Osteoblast (primary cell): Measurements from ENCODE around the gene FMO3. TPM values are rescaled to one million over a fixed set of nuclear protein-coding genes. Genes with fewer than 3 reads are reported as not detected.

ENCODE experiments used
- DNase-seq: peaks from one replicate; pipeline ENCODE4 v3.0.0; 2011; ENCODE audit warnings: low spot score, mixed read lengths; ENCODE audit not compliant: insufficient read length; ENCODE audit errors: missing footprints
- H2AFZ ChIP-seq: 2 replicates; pipeline ENCODE4 v1.6.0; 2011; ENCODE audit warnings: mild to moderate bottlenecking, low read length
- H3K27ac ChIP-seq: 2 replicates; pipeline ENCODE4 v1.5.1; 2011; ENCODE audit warnings: mild to moderate bottlenecking, low read depth, low read length, moderate library complexity
- H3K27me3 ChIP-seq: 2 replicates; pipeline ENCODE4 v1.6.0; 2012; ENCODE audit warnings: mild to moderate bottlenecking, control low read depth, inconsistent platforms, low read length, moderate library complexity; ENCODE audit not compliant: insufficient read depth
- H3K36me3 ChIP-seq: 2 replicates; pipeline ENCODE4 v1.5.1; 2011; ENCODE audit warnings: mild to moderate bottlenecking, low read length, control low read depth, moderate library complexity; ENCODE audit not compliant: insufficient read depth
- H3K4me1 ChIP-seq: 2 replicates; pipeline ENCODE4 v1.5.1; 2011; ENCODE audit warnings: mild to moderate bottlenecking, low read length, control low read depth, moderate library complexity; ENCODE audit not compliant: insufficient read depth
- H3K4me2 ChIP-seq: 2 replicates; pipeline ENCODE4 v1.6.0; 2011; ENCODE audit warnings: mild to moderate bottlenecking, low read length; ENCODE audit not compliant: insufficient read depth
- H3K4me3 ChIP-seq: fragments of 200-600 bp; sonication (generic); 3 replicates; pipeline ENCODE4 v1.5.1; 2012; ENCODE audit warnings: mild to moderate bottlenecking, low read length, inconsistent platforms; ENCODE audit not compliant: insufficient read depth
- H3K79me2 ChIP-seq: 2 replicates; pipeline ENCODE4 v1.6.0; 2012; ENCODE audit warnings: mild to moderate bottlenecking, low read length, control low read depth, inconsistent platforms; ENCODE audit not compliant: insufficient read depth
- H3K9me3 ChIP-seq: 2 replicates; pipeline ENCODE4 v1.5.1; 2011; ENCODE audit warnings: low read depth, low read length, control low read depth
- H4K20me1 ChIP-seq: 2 replicates; pipeline ENCODE4 v1.6.0; 2012; ENCODE audit warnings: mild to moderate bottlenecking, low read length, control low read depth; ENCODE audit not compliant: insufficient read depth
- total RNA-seq: library from RNA; depleted of rRNA; stranded (reverse); fragments of >200 nt; gene quantifications from 2 replicates; pipeline ENCODE4 v1.2.3, GENCODE V29; 2012
- TF ChIP-seq, protein P1 (sequence below): IDR thresholded peaks from 2 replicates; pipeline ENCODE4 v1.5.1; 2011; ENCODE audit warnings: mild to moderate bottlenecking, low read depth, low read length, moderate library complexity; ENCODE audit errors: extremely low read depth

The FMO3 gene
- total RNA-seq, 1 donor: 44.5 TPM

DNA sequence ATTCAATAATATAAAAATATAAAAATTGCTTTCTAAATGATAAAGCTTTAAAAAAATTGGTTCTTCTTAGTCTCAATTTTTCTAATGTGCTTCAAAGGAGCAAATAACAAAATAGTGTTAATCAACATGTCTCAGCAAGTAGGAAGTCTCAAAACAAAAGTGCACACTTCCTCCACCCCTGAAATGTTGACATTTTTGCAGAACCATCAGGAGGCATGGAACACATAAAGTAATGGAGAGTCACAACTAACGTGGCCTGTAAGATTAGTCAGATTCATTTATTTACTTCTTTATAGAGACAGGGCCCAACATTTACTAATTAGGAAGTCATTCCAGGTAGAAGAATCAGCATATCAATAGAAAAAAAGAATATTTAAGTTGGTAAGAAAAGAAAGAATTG, 59.5 kb downstream of the FMO3 start:
- Histone ChIP-seq H3K4me2 (no peak overlapping the region), H3K27me3 (no peaks in the 10 kb centered on the region), H2AFZ (no peak overlapping the region), H3K27ac (no peak overlapping the region), H3K9me3 (no peaks in the 10 kb centered on the region), H4K20me1 (no peaks in the 10 kb centered on the region), H3K4me3 (no peak overlapping the region), H3K36me3 (no peaks in the 10 kb centered on the region), H3K79me2 (no peaks in the 10 kb centered on the region), H3K4me1 (no peaks in the 10 kb centered on the region)
- TF ChIP-seq, protein P1, sequence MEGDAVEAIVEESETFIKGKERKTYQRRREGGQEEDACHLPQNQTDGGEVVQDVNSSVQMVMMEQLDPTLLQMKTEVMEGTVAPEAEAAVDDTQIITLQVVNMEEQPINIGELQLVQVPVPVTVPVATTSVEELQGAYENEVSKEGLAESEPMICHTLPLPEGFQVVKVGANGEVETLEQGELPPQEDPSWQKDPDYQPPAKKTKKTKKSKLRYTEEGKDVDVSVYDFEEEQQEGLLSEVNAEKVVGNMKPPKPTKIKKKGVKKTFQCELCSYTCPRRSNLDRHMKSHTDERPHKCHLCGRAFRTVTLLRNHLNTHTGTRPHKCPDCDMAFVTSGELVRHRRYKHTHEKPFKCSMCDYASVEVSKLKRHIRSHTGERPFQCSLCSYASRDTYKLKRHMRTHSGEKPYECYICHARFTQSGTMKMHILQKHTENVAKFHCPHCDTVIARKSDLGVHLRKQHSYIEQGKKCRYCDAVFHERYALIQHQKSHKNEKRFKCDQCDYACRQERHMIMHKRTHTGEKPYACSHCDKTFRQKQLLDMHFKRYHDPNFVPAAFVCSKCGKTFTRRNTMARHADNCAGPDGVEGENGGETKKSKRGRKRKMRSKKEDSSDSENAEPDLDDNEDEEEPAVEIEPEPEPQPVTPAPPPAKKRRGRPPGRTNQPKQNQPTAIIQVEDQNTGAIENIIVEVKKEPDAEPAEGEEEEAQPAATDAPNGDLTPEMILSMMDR: no peak
- no peak for DNase-seq

DNA sequence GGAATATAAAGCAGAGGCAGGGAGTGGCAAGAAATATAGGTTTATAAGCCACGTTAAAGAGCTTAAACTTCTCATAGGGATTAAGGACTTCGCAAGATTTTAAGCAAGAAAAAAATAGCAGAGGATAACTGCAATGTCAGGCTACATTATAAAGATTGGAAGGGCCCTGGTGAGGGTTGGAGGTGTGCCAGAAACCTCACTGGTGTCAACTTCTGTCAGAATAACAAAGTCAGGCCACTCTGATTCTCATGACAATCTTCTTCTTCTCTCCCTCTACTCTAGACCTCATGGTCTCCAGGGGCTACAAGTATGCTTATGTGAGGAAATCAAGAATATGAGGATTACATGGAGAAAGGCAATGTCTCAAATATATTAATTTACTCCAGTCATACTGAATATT, 61.8 kb downstream of the FMO3 start:
- H3K36me3 ChIP-seq: no peaks in the 10 kb centered on the region
- no peak overlapping the region for H3K4me3 ChIP-seq
- no peaks in the 10 kb centered on the region for H3K4me1 ChIP-seq
- no peak for DNase-seq
- H3K79me2 ChIP-seq: no peaks in the 10 kb centered on the region
- H3K27ac ChIP-seq: no peak overlapping the region
- TF ChIP-seq, protein P1: no peak
- H3K27me3 ChIP-seq: no peaks in the 10 kb centered on the region
- no peak overlapping the region for H2AFZ ChIP-seq
- H3K4me2 ChIP-seq: no peak overlapping the region
- no peaks in the 10 kb centered on the region for H3K9me3 ChIP-seq
- no peaks in the 10 kb centered on the region for H4K20me1 ChIP-seq

DNA sequence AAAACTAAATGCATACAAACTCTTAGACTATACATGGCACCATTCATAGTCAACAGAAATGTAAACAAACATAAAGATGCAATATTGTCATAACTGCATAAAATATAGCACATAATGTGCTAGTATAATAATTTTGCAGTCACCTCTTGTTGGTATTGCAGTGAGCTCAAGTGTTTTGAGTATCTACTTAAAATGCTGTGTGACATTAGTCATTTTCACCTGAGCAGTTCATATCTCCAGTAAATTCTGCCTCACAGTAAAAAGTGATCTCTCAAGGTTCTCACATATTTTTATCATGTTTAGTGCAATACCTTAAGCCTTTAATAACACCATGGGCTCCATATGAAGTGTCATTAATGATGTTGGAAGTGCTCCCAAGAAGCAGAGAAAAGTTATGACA, 64.8 kb downstream of the FMO3 start:
- DNase-seq: no peak
- Histone ChIP-seq H2AFZ (no peak overlapping the region), H4K20me1 (no peaks in the 10 kb centered on the region), H3K9me3 (no peaks in the 10 kb centered on the region), H3K27me3 (no peaks in the 10 kb centered on the region), H3K79me2 (no peaks in the 10 kb centered on the region), H3K27ac (no peak overlapping the region), H3K4me3 (no peak overlapping the region), H3K4me1 (no peaks in the 10 kb centered on the region), H3K36me3 (no peaks in the 10 kb centered on the region), H3K4me2 (no peak overlapping the region)
- TF ChIP-seq, protein P1: no peak

DNA sequence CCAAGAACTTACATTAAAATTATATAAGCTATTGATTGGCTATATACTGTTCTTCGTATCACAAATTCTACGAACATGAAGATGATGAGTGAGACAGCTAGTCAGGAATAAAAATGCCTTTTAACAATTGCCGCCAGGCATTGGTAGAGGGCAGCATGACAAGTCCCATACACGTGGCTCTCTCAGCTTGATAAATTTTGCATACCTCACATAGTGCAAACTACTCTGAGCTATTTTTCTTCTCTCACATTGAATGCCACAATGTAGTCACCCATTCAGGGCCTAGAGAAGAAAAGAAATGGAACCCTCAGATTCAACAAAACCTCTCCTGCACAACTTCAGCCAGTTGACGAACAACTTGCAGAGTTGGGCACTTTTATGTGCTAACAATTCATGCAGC, 67.4 kb downstream of the FMO3 start:
- Histone ChIP-seq H2AFZ (no peak overlapping the region), H3K4me1 (no peaks in the 10 kb centered on the region), H3K27me3 (no peaks in the 10 kb centered on the region), H3K79me2 (no peaks in the 10 kb centered on the region), H3K36me3 (no peaks in the 10 kb centered on the region), H3K4me2 (no peak overlapping the region), H3K9me3 (no peaks in the 10 kb centered on the region), H4K20me1 (no peaks in the 10 kb centered on the region), H3K27ac (no peak overlapping the region), H3K4me3 (no peak overlapping the region)
- no peak for DNase-seq
- TF ChIP-seq, protein P1: no peak
